SK-N-SH treated with all-trans-retinoic acid at 6 μM for 48 hours (cell line): ENCODE data around the gene KDF1.

Experiments used
- ATAC-seq: fragments of 200-7000 bp; cut with Tn5 transposase; 3 replicates; pipeline ENCODE4 v1.9.1; 2020; ENCODE audit warnings: mild to moderate bottlenecking, moderate library complexity
- ARNTL ChIP-seq: fragments of 450-650 bp; formaldehyde crosslinking; IDR thresholded peaks from 2 replicates; pipeline ENCODE4 v1.5.0; 2020; ENCODE audit warnings: low read depth, mild to moderate bottlenecking, moderate library complexity, borderline replicate concordance
- BACH2 ChIP-seq: fragments of 250-450 bp; sonication (Bioruptor Pico); IDR thresholded peaks from 2 replicates; pipeline ENCODE4 v1.9.0; 2021; ENCODE audit warnings: mild to moderate bottlenecking, borderline replicate concordance
- CREB5 ChIP-seq: fragments of 250-450 bp; sonication (Bioruptor Pico); IDR thresholded peaks from 2 replicates; pipeline ENCODE4 v1.5.1; 2020; ENCODE audit warnings: low read depth, mild to moderate bottlenecking, moderate library complexity
- CSDC2 ChIP-seq: fragments of 250-450 bp; sonication (Bioruptor Pico); IDR thresholded peaks from 2 replicates; pipeline ENCODE4 v1.5.0; 2020; ENCODE audit warnings: mild to moderate bottlenecking, moderate library complexity
- CSRNP3 ChIP-seq: fragments of 250-450 bp; sonication (Bioruptor Pico); IDR thresholded peaks from 2 replicates; pipeline ENCODE4 v1.5.1; 2021; ENCODE audit warnings: mild to moderate bottlenecking, moderate library complexity
- ESRRG ChIP-seq: fragments of 250-450 bp; sonication (Bioruptor Pico); IDR thresholded peaks from 2 replicates; pipeline ENCODE4 v1.6.1; 2021; ENCODE audit warnings: mild to moderate bottlenecking
- GLIS3 ChIP-seq: fragments of 250-450 bp; sonication (Bioruptor Pico); IDR thresholded peaks from 2 replicates; pipeline ENCODE4 v1.5.0; 2020; ENCODE audit warnings: mild to moderate bottlenecking, moderate library complexity
- ISL1 ChIP-seq: fragments of 250-450 bp; sonication (Bioruptor Pico); IDR thresholded peaks from 2 replicates; pipeline ENCODE4 v2.1.2; 2022; ENCODE audit warnings: mild to moderate bottlenecking, moderate library complexity
- OSR1 ChIP-seq: fragments of 250-450 bp; sonication (Bioruptor Pico); IDR thresholded peaks from 2 replicates; pipeline ENCODE4 v1.8.0; 2022; ENCODE audit warnings: moderate library complexity, mild to moderate bottlenecking, inconsistent platforms
- PATZ1 ChIP-seq: fragments of 250-450 bp; sonication (Bioruptor Pico); IDR thresholded peaks from 2 replicates; pipeline ENCODE4 v1.8.0; 2020; ENCODE audit warnings: mild to moderate bottlenecking, moderate library complexity, borderline replicate concordance
- PPARA ChIP-seq: fragments of 250-450 bp; sonication (Bioruptor Pico); IDR thresholded peaks from 2 replicates; pipeline ENCODE4 v1.5.0; 2020; ENCODE audit warnings: mild to moderate bottlenecking, borderline replicate concordance
- RARB ChIP-seq: fragments of 250-450 bp; sonication (Bioruptor Pico); IDR thresholded peaks from 2 replicates; pipeline ENCODE4 v1.8.0; 2021; ENCODE audit warnings: mild to moderate bottlenecking, moderate library complexity
- SNAI2 ChIP-seq: fragments of 250-450 bp; sonication (Bioruptor Pico); IDR thresholded peaks from 2 replicates; pipeline ENCODE4 v1.5.0; 2020; ENCODE audit warnings: mild to moderate bottlenecking, moderate library complexity
- TOX ChIP-seq: fragments of 250-450 bp; sonication (Bioruptor Pico); IDR thresholded peaks from 2 replicates; pipeline ENCODE4 v1.8.0; 2021; ENCODE audit warnings: mild to moderate bottlenecking, moderate library complexity, borderline replicate concordance
- TSHZ2 ChIP-seq: fragments of 250-450 bp; sonication (Bioruptor Pico); IDR thresholded peaks from 2 replicates; pipeline ENCODE4 v1.5.0; 2020; ENCODE audit warnings: mild to moderate bottlenecking, moderate library complexity
- ZC3H10 ChIP-seq: fragments of 250-450 bp; sonication (Bioruptor Pico); IDR thresholded peaks from 2 replicates; pipeline ENCODE4 v1.5.1; 2021; ENCODE audit warnings: mild to moderate bottlenecking, moderate library complexity
- ZFP3 ChIP-seq: fragments of 250-450 bp; sonication (Bioruptor Pico); IDR thresholded peaks from 2 replicates; pipeline ENCODE4 v1.5.0; 2020; ENCODE audit warnings: mild to moderate bottlenecking, moderate library complexity
- ZNF565 ChIP-seq: fragments of 450-650 bp; formaldehyde crosslinking; conservative IDR thresholded peaks from 2 replicates; pipeline ENCODE4 v1.5.0; 2020; ENCODE audit warnings: low read depth, mild to moderate bottlenecking, moderate library complexity
- ZNF70 ChIP-seq: fragments of 450-650 bp; formaldehyde crosslinking; IDR thresholded peaks from 2 replicates; pipeline ENCODE4 v1.5.0; 2020; ENCODE audit warnings: mild to moderate bottlenecking, moderate library complexity
- ZNF8 ChIP-seq: fragments of 450-650 bp; formaldehyde crosslinking; IDR thresholded peaks from 2 replicates; pipeline ENCODE4 v1.5.0; 2020; ENCODE audit warnings: mild to moderate bottlenecking, moderate library complexity

The KDF1 gene

GRCh38 chr1:27003745-27004470 is 43.6 kb upstream of the KDF1 start:
- TF ChIP-seq ZNF8 (no peak), PPARA (no peak), ESRRG (CRISPR knock-in tag) (no peak), ISL1 (CRISPR knock-in tag) (no peak), CREB5 (CRISPR knock-in tag) (no peak), TOX (CRISPR knock-in tag) (no peak), CSDC2 (CRISPR knock-in tag) (no peak), RARB (no peak), GLIS3 (CRISPR knock-in tag) (no peak), ZC3H10 (CRISPR knock-in tag) (no peak), BACH2 (CRISPR knock-in tag) (no peak), PATZ1 (CRISPR knock-in tag) (no peak), ARNTL (CRISPR knock-in tag) (no peak), ZNF565 (CRISPR knock-in tag) (no peak), TSHZ2 (CRISPR knock-in tag) (no peak), OSR1 (no peak), CSRNP3 (CRISPR knock-in tag) (no peak)
- ATAC-seq: no peak

- TF ChIP-seq CSRNP3 (CRISPR knock-in tag) (no peak), ARNTL (CRISPR knock-in tag) (no peak), GLIS3 (CRISPR knock-in tag) (no peak), RARB (no peak), ZFP3 (CRISPR knock-in tag) (no peak), ZNF70 (no peak), CSDC2 (CRISPR knock-in tag) (no peak), TSHZ2 (CRISPR knock-in tag) (no peak), ZNF8 (no peak), SNAI2 (CRISPR knock-in tag) (no peak), ZNF565 (CRISPR knock-in tag) (no peak), TOX (CRISPR knock-in tag) (no peak), PPARA (no peak), CREB5 (CRISPR knock-in tag) (no peak)
- ATAC-seq: no peak
Observed at GRCh38 chr1:27001570-27002360, 41.5 kb upstream of the KDF1 start.
